Testis (tissue), 3 donors: ENCODE results near the gene DNHD1. TPM values are rescaled to one million over a fixed set of nuclear protein-coding genes. Genes with fewer than 3 reads are reported as not detected.
A peak's percentile ranks its signal among the peaks of the same experiment; 100 is the strongest.

Experiments
- DNase-seq: peaks from one replicate; pipeline ENCODE4 v3.0.0-alpha.2; 2019
- H3K27ac ChIP-seq, 2 donors: fragments of 200-600 bp; sonication (generic); one replicate each; pipeline ENCODE4 v1.5.1; 2019
- H3K27me3 ChIP-seq: fragments of 200-600 bp; sonication (generic); one replicate; pipeline ENCODE4 v1.5.1; 2019
- H3K36me3 ChIP-seq: fragments of 200-600 bp; sonication (generic); one replicate; pipeline ENCODE4 v1.5.1; 2017; ENCODE audit warnings: low read depth; ENCODE audit errors: missing control alignments
- H3K4me1 ChIP-seq: fragments of 200-600 bp; sonication (generic); one replicate; pipeline ENCODE4 v1.5.1; 2019
- H3K4me3 ChIP-seq, 2 donors: fragments of 200-600 bp; sonication (generic); one replicate each; pipeline ENCODE4 v1.5.1; 2017 to 2019
- H3K9me3 ChIP-seq: fragments of 200-600 bp; sonication (generic); one replicate; pipeline ENCODE4 v1.5.1; 2017
- CTCF ChIP-seq, 3 experiments: fragments of 450-650 bp in 2 of 3; fragments of 200-600 bp in 1 of 3; sonication (generic) in 1 of 3; IDR thresholded peaks; one replicate each; pipeline ENCODE4 v1.5.1; 2016 to 2019; ENCODE audit warnings: antibody characterized with exemption in 3 of 3, mild to moderate bottlenecking in 2 of 3, moderate library complexity in 1 of 3
- POLR2A ChIP-seq: fragments of 450-650 bp; IDR thresholded peaks from one replicate; pipeline ENCODE4 v1.6.1; 2017; ENCODE audit warnings: antibody characterized with exemption, mild to moderate bottlenecking, moderate library complexity
- WGBS, 2 donors: methylation state at CpG; one replicate each; pipeline ENCODE4 v1.1.5; 2018; 5-methylcytosine and 5-hydroxymethylcytosine counted together
- intact Hi-C: fragments of 100-400 bp; cut with DNase I; formaldehyde crosslinking; loops from one replicate; pipeline ENCODE4 v1.15.1; 2023; ENCODE audit warnings: low total_unique reads
- polyA plus RNA-seq: library from polyadenylated mRNA; stranded (reverse); fragments of 350-450 nt; fragmentation: Illumina TruSeq; extraction: RNeasy Lipid Tissue Mini Kit (QIAGEN cat#74804); gene quantifications from one replicate; pipeline ENCODE4 v1.2.3, GENCODE V29; 2014; ENCODE audit warnings: low read depth, low replicate concordance; ENCODE audit not compliant: insufficient read depth
- total RNA-seq, 2 donors: library from RNA; depleted of rRNA; stranded (reverse); fragments of >200 nt; gene quantifications; one replicate each; pipeline ENCODE4 v1.2.3, GENCODE V29; 2016

Gene DNHD1
- total and polyA plus RNA-seq, 3 donors from 2014 or later = 66.3 to 103 (median 83.2) TPM

- H3K9me3 ChIP-seq = no peaks in the 10 kb centered on the region
- intact Hi-C loops = no loop called here
- TF ChIP-seq CTCF (IDR thresholded peaks at IDR 0.05) (no peak), POLR2A (no peak)
Measured at GRCh38 chr11:6473451-6474412, 23.3 kb upstream of the DNHD1 start, which contains the start of gene TRIM3. TSS of gene TRIM3 (minus strand) at chr11:6473941. CDS start at chr11:6465695, 8,246 bp downstream.

GRCh38 chr11:6474413-6474792, 22.7 kb upstream of the DNHD1 start:
- WGBS, 2 donors = 27 to 31% methylated on average over 5 to 7 of the region's 7 CpGs
- no peak for DNase-seq
- H3K4me3 ChIP-seq = peak overlapping the region; percentile 81 to 82
- no peaks in the 10 kb centered on the region for H3K36me3 ChIP-seq
- H3K9me3 ChIP-seq = no peaks in the 10 kb centered on the region
- H3K4me1 ChIP-seq = peaks cover 10% of the 10 kb centered on the region
- intact Hi-C loops = no loop called here
- TF ChIP-seq POLR2A (no peak), CTCF (IDR thresholded peaks at IDR 0.05) (no peak)
- H3K27me3 ChIP-seq = no peaks in the 10 kb centered on the region
- peak overlapping the region; percentile 82 to 86 for H3K27ac ChIP-seq

More at GRCh38 chr11:6473451-6474412, 23.3 kb upstream of the DNHD1 start, which contains the start of gene TRIM3:
- H3K4me1 ChIP-seq = peaks cover 10% of the 10 kb centered on the region
- DNase-seq = peak; percentile 96
- H3K4me3 ChIP-seq = peak within 1 kb of the TSS; percentile 81 to 82
- peak within 1 kb of the TSS; percentile 82 to 86 for H3K27ac ChIP-seq
- no peaks in the 10 kb centered on the region for H3K27me3 ChIP-seq
- H3K36me3 ChIP-seq = no peaks in the 10 kb centered on the region
- WGBS, 2 donors = 0 to 1% methylated on average over 34 to 66 of the region's 87 CpGs

GRCh38 chr11:6474806-6475500, 22.1 kb upstream of the DNHD1 start:
- 50 to 73% methylated on average over 1 to 3 of the region's 3 CpGs for WGBS, 2 donors
- Histone ChIP-seq H3K9me3 (no peaks in the 10 kb centered on the region), H3K36me3 (no peaks in the 10 kb centered on the region), H3K27me3 (no peaks in the 10 kb centered on the region), H3K4me1 (peaks cover 10% of the 10 kb centered on the region), H3K27ac (no peak overlapping the region), H3K4me3 (no peak overlapping the region)
- TF ChIP-seq POLR2A (no peak), CTCF (IDR thresholded peaks at IDR 0.05) (no peak)
- intact Hi-C loops = no loop called here
- no peak for DNase-seq

GRCh38 chr11:6475936-6476335, 21.1 kb upstream of the DNHD1 start:
- H3K9me3 ChIP-seq = no peaks in the 10 kb centered on the region
- H3K36me3 ChIP-seq = no peaks in the 10 kb centered on the region
- H3K4me3 ChIP-seq = no peak overlapping the region
- WGBS, 2 donors = 72 to 80% methylated on average over 5 of the region's 5 CpGs
- DNase-seq = no peak
- no peaks in the 10 kb centered on the region for H3K27me3 ChIP-seq
- TF ChIP-seq POLR2A = no peak
- no peak for TF ChIP-seq CTCF (IDR thresholded peaks at IDR 0.05)
- peaks cover 16% of the 10 kb centered on the region for H3K4me1 ChIP-seq
- H3K27ac ChIP-seq = no peak overlapping the region
- intact Hi-C loops = no loop called here
